GM13977 (cell line): ENCODE data around the gene CNGA3.

Source experiments
- DNase-seq: peaks from one replicate; pipeline ENCODE4 v3.0.0; 2012; ENCODE audit warnings: low spot score
- CTCF ChIP-seq: IDR thresholded peaks from 2 replicates; pipeline ENCODE4 v1.5.1; 2012; ENCODE audit warnings: mild to moderate bottlenecking, control low read depth; ENCODE audit not compliant: insufficient read depth; ENCODE audit errors: extremely low read depth, missing control alignments
- in situ Hi-C: fragments of 300-500 bp; cut with MboI; formaldehyde crosslinking; loops from one replicate; pipeline ENCODE4 v1.12.0; 2022; ENCODE audit warnings: low sequenced_read_pairs, low pct_unique_long_range_greater_than_20kb, mixed read lengths, inconsistent platforms; ENCODE audit not compliant: unreplicated experiment

Gene CNGA3

GRCh38 chr2:98308068-98308467 lies 38.2 kb upstream of the CNGA3 start:
- TF ChIP-seq CTCF = no peak
- DNase-seq = no peak
- in situ Hi-C loops = no loop called here

DNA sequence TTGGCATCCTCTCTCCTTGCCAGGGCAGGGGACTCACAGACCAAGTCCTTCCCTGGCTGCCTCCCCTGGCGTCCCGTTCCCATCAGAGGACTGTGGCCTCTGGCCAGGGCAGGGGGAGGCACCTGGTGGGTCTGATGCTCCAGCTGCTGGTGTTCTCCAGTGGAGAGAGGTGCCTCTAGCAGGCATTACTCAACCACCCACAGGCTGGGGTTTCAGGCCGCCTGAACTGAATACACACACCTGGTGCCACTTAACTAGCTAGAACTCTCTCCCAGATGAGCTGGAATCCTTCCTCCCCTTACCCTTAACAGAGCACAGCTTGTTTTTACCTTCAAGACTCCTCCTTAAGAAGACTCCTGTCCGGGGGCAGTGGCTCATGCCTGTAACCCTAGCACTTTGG lies 37.7 kb upstream of the CNGA3 start:
- TF ChIP-seq CTCF = no peak
- DNase-seq = no peak
- in situ Hi-C loops = no loop called here

- no peak for TF ChIP-seq CTCF
- no peak for DNase-seq
- in situ Hi-C loops = no loop called here
Measured at GRCh38 chr2:98309580-98309979, 36.7 kb upstream of the CNGA3 start.

- TF ChIP-seq CTCF = no peak
- in situ Hi-C loops = no loop called here
- DNase-seq = no peak
Measured at GRCh38 chr2:98310010-98310409, 36.2 kb upstream of the CNGA3 start.

GRCh38 chr2:98311090-98311489 lies 35.2 kb upstream of the CNGA3 start:
- in situ Hi-C loops = no loop called here
- DNase-seq = no peak
- TF ChIP-seq CTCF = no peak

DNA sequence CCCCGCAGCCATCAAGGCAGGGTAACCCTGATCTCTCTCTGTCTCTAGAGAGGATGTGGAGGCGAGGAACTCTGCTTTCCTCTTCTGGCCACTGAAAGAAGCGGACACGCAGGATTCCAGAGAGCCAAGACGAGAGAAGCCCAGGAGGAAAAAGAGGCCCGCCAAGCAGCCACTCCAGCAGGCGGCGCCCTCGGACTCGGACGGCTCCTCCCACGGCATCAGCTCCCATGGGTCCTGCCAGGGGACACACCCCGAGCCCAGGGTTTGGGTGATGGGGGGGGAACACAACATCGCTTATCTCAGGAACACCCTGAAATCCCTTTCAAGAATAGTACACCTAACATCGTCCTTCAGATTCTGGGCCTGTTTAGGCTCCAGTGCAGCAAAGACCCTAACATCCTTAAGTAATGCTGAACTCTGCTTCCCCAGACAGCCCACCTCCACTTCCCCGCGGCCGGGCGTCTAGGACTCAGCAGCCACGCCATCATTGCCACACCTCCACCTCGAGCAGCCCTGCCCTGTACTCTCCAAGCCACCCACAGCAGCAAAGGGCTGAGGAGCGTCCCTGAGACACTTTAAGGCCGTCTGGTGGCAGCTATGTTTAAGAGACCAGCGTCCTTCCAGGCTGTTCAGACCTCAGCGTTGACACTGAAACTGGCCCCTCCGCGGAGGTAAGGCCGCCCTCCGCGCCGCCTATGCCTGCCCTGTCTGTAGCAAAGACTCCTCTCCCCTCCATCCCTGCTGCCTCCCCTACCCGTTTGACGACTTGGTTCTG lies 34.3 kb upstream of the CNGA3 start:
- DNase-seq = no peak
- no peak for TF ChIP-seq CTCF
- in situ Hi-C loops = no loop called here
